Activated naive CD8-positive, alpha-beta T cell treated with anti-CD3 and anti-CD28 coated beads, Interleukin-2, amount 10 ng/mL, durations not matched to agents 7 days and 5 days (primary cell): ENCODE data around the gene MYH10. TPM values are rescaled to one million over a fixed set of nuclear protein-coding genes. Genes with fewer than 3 reads are reported as not detected.

ENCODE experiments used
- ATAC-seq: fragments of 150-1000 bp; cut with Tn5 transposase; one replicate; pipeline ENCODE4 v1.10.0; 2021; ENCODE audit warnings: low read depth, moderate library complexity
- POLR2A ChIA-PET: fragments of 350-600 bp; sonication (Branson Sonifier 250); formaldehyde crosslinking; loops from one replicate; lab custom pipeline; 2021; ENCODE audit warnings: antibody characterized with exemption; lab: Charles Lee
- DNase-seq: peaks from one replicate; pipeline ENCODE4 v3.0.0; 2021
- H3K27ac Mint-ChIP-seq: one replicate; pipeline ENCODE4 v1.8.0; 2022; ENCODE audit warnings: mild to moderate bottlenecking, mixed read lengths
- H3K27me3 Mint-ChIP-seq: one replicate; pipeline ENCODE4 v1.8.0; 2022; ENCODE audit warnings: mild to moderate bottlenecking, moderate library complexity, mixed read lengths
- H3K36me3 Mint-ChIP-seq: one replicate; pipeline ENCODE4 v1.8.0; 2021; ENCODE audit warnings: mild to moderate bottlenecking, mixed read lengths
- H3K4me1 Mint-ChIP-seq: one replicate; pipeline ENCODE4 v1.8.0; 2021; ENCODE audit warnings: mixed read lengths
- H3K4me3 Mint-ChIP-seq: one replicate; pipeline ENCODE4 v1.8.0; 2022; ENCODE audit warnings: mild to moderate bottlenecking, moderate library complexity, mixed read lengths
- H3K9me3 Mint-ChIP-seq: one replicate; pipeline ENCODE4 v1.8.0; 2021; ENCODE audit warnings: mixed read lengths
- total RNA-seq, 2 experiments: library from RNA; stranded (reverse); gene quantifications; one replicate each; pipeline ENCODE4 v1.2.3, GENCODE V29; 2021

The MYH10 gene
- total RNA-seq, 2 experiments from 2014 or later = 12.8 to 14.4 TPM

- no peak for DNase-seq
- no peaks in the 10 kb centered on the region for H3K9me3 Mint-ChIP-seq
- H3K36me3 Mint-ChIP-seq = peaks cover 3% of the 10 kb centered on the region
- H3K4me3 Mint-ChIP-seq = no peak overlapping the region
- peaks cover 6% of the 10 kb centered on the region for H3K4me1 Mint-ChIP-seq
- peaks cover 2% of the 10 kb centered on the region for H3K27me3 Mint-ChIP-seq
- no peak overlapping the region for H3K27ac Mint-ChIP-seq
- POLR2A ChIA-PET = no interaction called here
- ATAC-seq = no peak
These were observed 49.4 kb downstream of the MYH10 start for GRCh38 chr17:8580952-8581658.

DNA sequence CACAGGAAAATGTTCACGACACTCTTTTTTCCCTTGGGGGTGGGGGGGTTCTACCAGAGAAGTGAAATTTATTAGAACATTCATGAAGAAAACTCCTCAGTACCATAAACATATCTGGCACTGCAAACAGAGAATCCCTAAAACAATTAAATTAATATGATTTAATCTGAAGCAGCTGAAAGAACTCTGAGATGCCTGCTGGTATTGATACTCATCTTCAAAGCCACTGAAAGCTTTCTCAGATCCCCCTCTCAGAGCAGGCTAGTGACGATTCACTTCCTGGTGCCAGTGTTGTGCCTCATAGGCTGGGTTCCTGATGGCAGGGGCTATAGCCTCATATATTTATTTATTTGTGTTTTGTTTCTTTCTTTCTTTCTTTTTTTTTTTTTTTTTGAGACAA lies 52.7 kb downstream of the MYH10 start:
- H3K27ac Mint-ChIP-seq = no peak overlapping the region
- no peak overlapping the region for H3K4me3 Mint-ChIP-seq
- peaks cover 2% of the 10 kb centered on the region for H3K27me3 Mint-ChIP-seq
- H3K36me3 Mint-ChIP-seq = peaks cover 3% of the 10 kb centered on the region
- ATAC-seq (no peak), DNase-seq (no peak)
- H3K4me1 Mint-ChIP-seq = peaks cover 6% of the 10 kb centered on the region
- no peaks in the 10 kb centered on the region for H3K9me3 Mint-ChIP-seq
- POLR2A ChIA-PET = interaction anchor here (0.6 kb wide), 1 partner anchor 160 kb away, joined by 3 read pairs; no protein-coding TSS in a partner anchor

GRCh38 chr17:8576559-8577294 lies 53.8 kb downstream of the MYH10 start:
- Mint-ChIP-seq H3K4me1 (peaks cover 4% of the 10 kb centered on the region), H3K4me3 (no peak overlapping the region), H3K27ac (no peak overlapping the region), H3K9me3 (no peaks in the 10 kb centered on the region), H3K36me3 (no peaks in the 10 kb centered on the region), H3K27me3 (peaks cover 2% of the 10 kb centered on the region)
- ATAC-seq (no peak), DNase-seq (no peak)
- POLR2A ChIA-PET = no interaction called here

DNA sequence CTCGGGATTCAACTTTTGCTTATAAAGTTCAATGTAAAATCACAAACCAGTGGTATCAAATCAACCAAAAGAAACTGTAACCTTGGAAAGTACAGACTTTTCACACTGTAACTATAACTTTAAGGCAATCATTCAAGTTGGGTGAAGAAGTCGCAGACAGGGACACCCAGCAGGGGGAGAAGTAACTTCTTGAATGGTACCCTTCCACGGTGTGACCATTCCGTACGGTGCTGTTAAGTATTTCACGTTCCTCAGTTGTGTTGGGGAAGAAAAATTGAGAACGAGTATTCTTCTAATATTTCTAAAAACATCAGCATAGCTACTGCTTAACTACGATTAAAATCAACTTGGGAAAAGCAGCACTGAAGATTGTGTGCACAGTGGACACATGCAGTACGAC lies 55.8 kb downstream of the MYH10 start:
- ATAC-seq = no peak
- H3K9me3 Mint-ChIP-seq = no peaks in the 10 kb centered on the region
- H3K36me3 Mint-ChIP-seq = no peaks in the 10 kb centered on the region
- no peak overlapping the region for H3K27ac Mint-ChIP-seq
- no peak overlapping the region for H3K4me3 Mint-ChIP-seq
- DNase-seq = no peak
- H3K27me3 Mint-ChIP-seq = no peaks in the 10 kb centered on the region
- peaks cover 1% of the 10 kb centered on the region for H3K4me1 Mint-ChIP-seq
- POLR2A ChIA-PET = no interaction called here

- Mint-ChIP-seq H3K36me3 (no peaks in the 10 kb centered on the region), H3K4me3 (no peak overlapping the region), H3K4me1 (peaks cover under 1% of the 10 kb centered on the region), H3K27me3 (no peaks in the 10 kb centered on the region), H3K9me3 (no peaks in the 10 kb centered on the region), H3K27ac (no peak overlapping the region)
- DNase-seq (no peak), ATAC-seq (no peak)
- POLR2A ChIA-PET = no interaction called here
These were observed 57.8 kb downstream of the MYH10 start for GRCh38 chr17:8572764-8573163.

GRCh38 chr17:8563981-8564602 lies 66.4 kb downstream of the MYH10 start:
- Mint-ChIP-seq H3K9me3 (no peaks in the 10 kb centered on the region), H3K4me1 (no peaks in the 10 kb centered on the region), H3K27ac (no peak overlapping the region), H3K27me3 (peaks cover 4% of the 10 kb centered on the region), H3K4me3 (no peak overlapping the region), H3K36me3 (no peaks in the 10 kb centered on the region)
- POLR2A ChIA-PET = no interaction called here
- ATAC-seq = no peak
- no peak for DNase-seq

GRCh38 chr17:8563024-8563776 lies 67.3 kb downstream of the MYH10 start:
- no peaks in the 10 kb centered on the region for H3K9me3 Mint-ChIP-seq
- peaks cover 7% of the 10 kb centered on the region for H3K27me3 Mint-ChIP-seq
- POLR2A ChIA-PET = no interaction called here

GRCh38 chr17:8558144-8558543 lies 72.4 kb downstream of the MYH10 start:
- DNase-seq (no peak), ATAC-seq (no peak)
- H3K9me3 Mint-ChIP-seq = no peaks in the 10 kb centered on the region
- H3K27ac Mint-ChIP-seq = no peak overlapping the region
- POLR2A ChIA-PET = no interaction called here
- peaks cover 12% of the 10 kb centered on the region for H3K27me3 Mint-ChIP-seq
- H3K36me3 Mint-ChIP-seq = no peaks in the 10 kb centered on the region
- no peaks in the 10 kb centered on the region for H3K4me1 Mint-ChIP-seq
- no peak overlapping the region for H3K4me3 Mint-ChIP-seq

More at GRCh38 chr17:8563024-8563776, 67.3 kb downstream of the MYH10 start:
- no peaks in the 10 kb centered on the region for H3K4me1 Mint-ChIP-seq
- H3K36me3 Mint-ChIP-seq = no peaks in the 10 kb centered on the region
- no peak overlapping the region for H3K4me3 Mint-ChIP-seq
- ATAC-seq (no peak), DNase-seq (no peak)
- no peak overlapping the region for H3K27ac Mint-ChIP-seq

DNA sequence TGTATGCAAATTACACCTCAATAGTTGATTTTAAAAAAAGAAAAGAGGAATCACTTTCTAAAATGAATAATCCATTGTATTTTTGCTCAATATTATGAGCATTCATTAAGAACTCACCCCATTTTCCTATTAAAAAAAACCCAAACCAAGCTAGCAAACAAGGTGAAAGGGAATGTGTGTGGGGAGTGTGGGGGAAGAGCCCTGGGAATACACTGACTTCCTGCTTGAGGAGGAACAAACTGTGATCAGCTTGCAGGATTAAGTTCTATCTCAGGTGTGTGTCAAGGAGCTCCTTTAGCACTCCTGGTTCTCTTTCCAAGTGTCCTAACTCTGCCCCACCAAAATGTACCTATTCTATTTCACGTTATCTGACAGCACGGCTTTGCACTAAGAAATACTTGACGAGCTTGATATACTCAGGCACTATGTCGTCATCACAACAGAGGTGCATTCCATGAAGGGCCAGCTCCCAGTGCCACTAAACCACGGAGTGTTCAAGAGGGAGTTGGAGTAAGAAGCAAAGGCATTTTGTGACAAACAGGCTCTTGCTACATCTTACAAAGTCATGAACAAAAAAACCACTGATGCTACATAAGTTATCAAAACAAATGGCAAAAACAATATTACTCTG lies 73.2 kb downstream of the MYH10 start:
- no peaks in the 10 kb centered on the region for H3K9me3 Mint-ChIP-seq
- POLR2A ChIA-PET = no interaction called here
- H3K36me3 Mint-ChIP-seq = no peaks in the 10 kb centered on the region
- H3K27ac Mint-ChIP-seq = no peak overlapping the region
- ATAC-seq (no peak), DNase-seq (no peak)
- H3K4me1 Mint-ChIP-seq = no peaks in the 10 kb centered on the region
- no peak overlapping the region for H3K4me3 Mint-ChIP-seq
- H3K27me3 Mint-ChIP-seq = peaks cover 12% of the 10 kb centered on the region

- H3K9me3 Mint-ChIP-seq = no peaks in the 10 kb centered on the region
- H3K4me3 Mint-ChIP-seq = no peak overlapping the region
- H3K27me3 Mint-ChIP-seq = peaks cover 12% of the 10 kb centered on the region
- POLR2A ChIA-PET = no interaction called here
- no peaks in the 10 kb centered on the region for H3K36me3 Mint-ChIP-seq
- no peaks in the 10 kb centered on the region for H3K4me1 Mint-ChIP-seq
- ATAC-seq (no peak), DNase-seq (no peak)
- no peak overlapping the region for H3K27ac Mint-ChIP-seq
These were observed 74.5 kb downstream of the MYH10 start for GRCh38 chr17:8556074-8556473.

DNA sequence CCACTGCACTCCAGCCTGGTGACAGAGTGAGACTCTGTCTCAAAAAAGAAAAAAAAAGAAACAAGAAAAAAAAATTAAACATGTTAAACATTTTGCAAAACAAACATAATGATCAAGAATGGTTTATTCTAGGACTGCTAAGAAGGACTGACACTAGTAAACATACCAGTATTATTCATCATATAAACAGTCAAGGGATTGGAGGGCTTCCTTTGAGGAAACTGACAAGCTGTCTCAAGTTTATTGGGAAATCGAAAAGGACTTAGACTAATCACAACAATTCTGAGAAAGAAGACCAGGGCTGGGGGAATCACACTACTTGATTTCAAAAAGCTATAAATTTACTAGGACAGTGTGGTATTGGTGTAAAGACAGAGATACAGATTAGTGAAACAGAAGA lies 75.5 kb downstream of the MYH10 start:
- Mint-ChIP-seq H3K27ac (no peak overlapping the region), H3K27me3 (peaks cover 12% of the 10 kb centered on the region), H3K9me3 (no peaks in the 10 kb centered on the region), H3K4me1 (no peaks in the 10 kb centered on the region), H3K36me3 (no peaks in the 10 kb centered on the region), H3K4me3 (no peak overlapping the region)
- ATAC-seq (no peak), DNase-seq (no peak)
- POLR2A ChIA-PET = no interaction called here

GRCh38 chr17:8552577-8553320 lies 77.8 kb downstream of the MYH10 start:
- POLR2A ChIA-PET = no interaction called here

More at GRCh38 chr17:8552577-8553320, 77.8 kb downstream of the MYH10 start:
- no peak for ATAC-seq
- Mint-ChIP-seq H3K27me3 (peaks cover 7% of the 10 kb centered on the region), H3K4me1 (no peaks in the 10 kb centered on the region), H3K36me3 (no peaks in the 10 kb centered on the region), H3K27ac (no peak overlapping the region), H3K4me3 (no peak overlapping the region), H3K9me3 (no peaks in the 10 kb centered on the region)
- DNase-seq = no peak
